Esophagus squamous epithelium (tissue), 4 donors: ENCODE measurements around the gene TRIM62.

Experiments used
- CTCF ChIP-seq, 6 experiments: fragments of 450-650 bp in 4 of 6; fragments of 200-600 bp in 2 of 6; sonication (generic) in 2 of 6; IDR thresholded peaks; one replicate each; pipeline ENCODE4 v1.5.1; 2016 to 2019; ENCODE audit warnings: antibody characterized with exemption in 6 of 6, mild to moderate bottlenecking in 4 of 6, moderate library complexity in 4 of 6
- POLR2A ChIP-seq, 4 donors: fragments of 450-650 bp; IDR thresholded peaks; one replicate each; pipeline ENCODE4 v1.6.1; 2017; ENCODE audit warnings: antibody characterized with exemption in 4 of 4, mild to moderate bottlenecking in 4 of 4, moderate library complexity in 3 of 4

- TF ChIP-seq POLR2A (IDR thresholded peaks at IDR 0.05), result no peak
- TF ChIP-seq CTCF (IDR thresholded peaks at IDR 0.05), result no peak
Measured at GRCh38 chr1:33171977-33172813, 9.6 kb downstream of the TRIM62 start.
